Right ventricle myocardium superior (tissue), 1 donor: ENCODE data around the gene GP1BB. TPM values are rescaled to one million over a fixed set of nuclear protein-coding genes. Genes with fewer than 3 reads are reported as not detected.

Source experiments
- ATAC-seq: fragments of 200-7000 bp; cut with Tn5 transposase; one replicate; pipeline ENCODE4 v1.9.1; 2020; ENCODE audit warnings: mild to moderate bottlenecking; ENCODE audit not compliant: poor library complexity
- DNase-seq: peaks from one replicate; pipeline ENCODE4 v3.0.0-alpha.2; 2020
- intact Hi-C: fragments of 100-400 bp; cut with DNase I; formaldehyde crosslinking; loops from one replicate; pipeline ENCODE4 v1.11.2; 2022
- total RNA-seq: library from RNA; stranded (reverse); fragmentation: NEBNext Ultra II Directional; extraction: Animal tissue kit (Norgen Biotek cat#: 25700); gene quantifications from one replicate; pipeline ENCODE4 v1.2.1, GENCODE V29; 2021
- donor health status: DM: no; HTN: yes; CAD: no; lungs with severe emphysema.

Gene GP1BB
- total RNA-seq, 1 donor from 2014 or later: not detected

DNA sequence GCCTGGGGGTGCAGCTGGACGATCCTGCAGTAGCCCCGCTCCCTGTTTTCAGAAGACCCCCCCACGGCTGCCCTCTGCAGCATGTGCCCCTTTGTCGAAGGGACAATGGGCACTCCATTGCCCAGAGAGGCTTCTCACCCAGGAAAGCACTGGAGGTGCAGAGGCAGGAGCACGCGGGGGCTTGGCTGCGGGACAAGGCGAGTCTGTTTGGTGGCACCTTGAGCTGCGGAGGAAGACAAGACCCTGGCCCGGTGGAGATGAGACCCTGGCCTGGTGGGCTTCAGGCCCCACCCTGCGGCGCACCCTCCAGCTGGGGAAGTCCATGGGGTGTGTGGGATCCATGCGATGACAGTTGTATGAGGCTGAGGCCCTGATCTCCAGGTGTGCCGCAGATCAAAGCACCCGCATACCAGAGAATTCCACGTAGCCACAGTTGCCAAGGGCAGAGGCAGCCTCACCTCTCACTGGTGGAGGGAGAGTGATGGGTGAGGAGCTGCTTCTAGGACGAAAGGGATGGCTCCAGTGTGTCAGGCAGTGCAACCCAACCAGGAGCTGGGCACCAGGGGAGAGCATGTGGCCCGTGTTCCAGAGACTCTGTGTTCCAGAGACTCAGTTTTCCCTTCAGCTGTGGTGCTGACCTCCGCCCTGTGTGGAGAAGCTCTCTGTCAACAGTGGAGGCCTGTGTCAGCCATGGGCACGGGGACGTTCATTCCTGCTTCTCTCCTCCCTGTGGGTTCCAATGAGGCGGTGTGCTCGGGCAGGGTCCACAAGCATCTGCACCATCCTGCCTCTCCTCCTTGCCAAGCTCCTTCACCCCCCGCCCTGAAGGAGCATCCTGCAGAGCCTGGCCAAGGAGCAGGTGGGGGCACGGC, 47.2 kb downstream of the GP1BB start:
- ATAC-seq (no peak), DNase-seq (peak; percentile 26)
- intact Hi-C loops: no loop called here

DNA sequence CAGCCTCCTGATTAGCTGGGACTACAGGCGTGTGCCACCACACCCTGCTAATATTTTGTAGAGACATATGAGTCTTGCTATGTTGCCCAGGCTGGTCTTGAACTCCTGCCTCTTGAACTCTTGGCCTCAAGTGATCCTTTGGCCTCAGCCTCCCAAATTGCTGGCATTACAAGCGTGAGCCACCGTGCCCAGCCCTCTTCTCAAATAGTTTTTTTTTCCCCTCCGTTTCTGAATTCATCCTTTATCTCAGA, 49.0 kb downstream of the GP1BB start:
- no peak for ATAC-seq
- intact Hi-C loops: no loop called here
- peak; percentile 13 for DNase-seq

DNA sequence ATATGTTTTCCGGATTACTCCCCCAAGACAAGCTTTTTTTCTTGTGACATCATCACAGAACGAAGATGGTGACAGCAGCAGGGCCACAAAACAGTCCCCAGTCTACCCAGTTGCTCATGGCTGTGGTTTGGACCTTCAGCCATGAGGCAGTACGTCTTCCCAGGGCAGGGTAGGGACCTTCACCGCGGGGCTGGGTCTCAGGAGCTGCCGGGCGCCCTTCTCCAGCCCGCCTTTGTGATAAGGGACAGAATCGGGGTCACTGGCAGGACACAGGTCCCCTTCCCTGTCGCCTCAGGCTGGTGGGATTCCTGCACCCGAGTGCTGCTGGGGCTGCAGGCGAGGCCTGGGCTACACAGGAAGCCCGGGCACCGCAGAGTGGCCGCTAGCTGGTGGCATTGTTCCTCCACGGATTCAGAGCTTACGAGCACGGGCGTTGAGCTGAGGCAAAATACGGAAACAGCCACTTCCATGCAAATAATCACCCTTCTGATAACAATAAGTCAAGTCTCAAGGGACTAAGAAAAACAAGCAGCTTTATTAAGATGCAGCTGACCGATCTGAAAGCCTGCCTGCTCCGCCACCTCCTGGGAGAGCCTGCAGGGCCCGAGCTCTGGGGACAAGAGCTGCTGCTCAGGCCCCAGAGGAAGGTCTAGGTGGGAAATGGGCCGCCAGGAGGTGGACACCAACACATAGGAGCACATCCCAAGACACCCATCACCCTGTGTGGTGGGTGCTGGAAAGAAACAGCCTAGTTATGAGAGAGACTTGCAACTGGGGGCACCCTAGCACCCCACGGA, 49.5 kb downstream of the GP1BB start:
- intact Hi-C loops: no loop called here
- ATAC-seq: no peak
- DNase-seq: peak; percentile 64

GRCh38 chr22:19773470-19774040, 50.2 kb downstream of the GP1BB start:
- DNase-seq (peak; percentile 11), ATAC-seq (no peak)
- intact Hi-C loops: no loop called here

Other genes starting within 250 kb of the GP1BB start
- 43.5 TPM for gene UFD1, start 244.3 kb upstream of the GP1BB start, total RNA-seq
- gene CDC45, start 243.6 kb upstream of the GP1BB start, total RNA-seq: 0.62 TPM
- gene CLDN5, start 199.1 kb upstream of the GP1BB start, total RNA-seq: 23.9 TPM
- gene SEPTIN5, start 9.0 kb upstream of the GP1BB start, total RNA-seq: 123 TPM
- 3.2 TPM for gene TBX1, start 37.2 kb downstream of the GP1BB start, total RNA-seq
- 2.5 TPM for gene GNB1L, start 131.3 kb downstream of the GP1BB start, total RNA-seq
- 6.2 TPM for gene RTL10, start 131.3 kb downstream of the GP1BB start, total RNA-seq
- 75.3 TPM for gene COMT, start 218.2 kb downstream of the GP1BB start, total RNA-seq
- 40.4 TPM for gene TXNRD2, start 218.3 kb downstream of the GP1BB start, total RNA-seq